Urinary bladder (tissue), 4 donors: ENCODE results near the gene ZNF837. TPM values are rescaled to one million over a fixed set of nuclear protein-coding genes. Genes with fewer than 3 reads are reported as not detected.

Experiments used
- DNase-seq: peaks from one replicate; pipeline ENCODE4 v3.0.0-alpha.2; 2015; ENCODE audit errors: extremely low spot score
- H3K27ac ChIP-seq: one replicate; pipeline ENCODE4 v1.5.1; 2013; ENCODE audit warnings: low read depth, mild to moderate bottlenecking, moderate library complexity
- H3K36me3 ChIP-seq: one replicate; pipeline ENCODE4 v1.6.1; 2013; ENCODE audit warnings: mild to moderate bottlenecking, moderate library complexity; ENCODE audit not compliant: insufficient read depth
- H3K4me1 ChIP-seq: one replicate; pipeline ENCODE4 v1.6.1; 2013; ENCODE audit warnings: mild to moderate bottlenecking, moderate library complexity; ENCODE audit not compliant: insufficient read depth
- H3K4me3 ChIP-seq: one replicate; pipeline ENCODE4 v1.5.1; 2013; ENCODE audit warnings: low read depth, low read length
- WGBS: extraction: QIAGEN DNeasy Blood & Tissue Kit; methylation state at CpG from one replicate; pipeline ENCODE4 v1.1.7; 2013; 5-methylcytosine and 5-hydroxymethylcytosine counted together
- polyA plus RNA-seq: library from polyadenylated mRNA; stranded (reverse); fragments of 200-250 nt; gene quantifications from one replicate; pipeline ENCODE4 v1.2.3, GENCODE V29; 2013
- total RNA-seq: library from RNA; depleted of rRNA; stranded (reverse); fragments of >200 nt; gene quantifications from one replicate; pipeline ENCODE4 v1.2.3, GENCODE V29; 2014
- donor health status: healthy with polysubstance abuse.
- donor health status: healthy.

ZNF837 gene
- total and polyA plus RNA-seq, 2 donors: 1.5 to 1.6 TPM

GRCh38 chr19:58345558-58345957, 35.3 kb downstream of the ZNF837 start:
- WGBS: 69% methylated on average over 5 of the region's 5 CpGs
- Histone ChIP-seq H3K36me3 (peaks cover 2% of the 10 kb centered on the region), H3K27ac (no peak overlapping the region), H3K4me3 (no peak overlapping the region), H3K4me1 (no peaks in the 10 kb centered on the region)
- no peak for DNase-seq

GRCh38 chr19:58338825-58339558, 41.8 kb downstream of the ZNF837 start:
- WGBS: 78% methylated on average over 30 of the region's 30 CpGs
- DNase-seq: no peak
- Histone ChIP-seq H3K27ac (no peak overlapping the region), H3K36me3 (peaks cover 2% of the 10 kb centered on the region), H3K4me3 (no peak overlapping the region), H3K4me1 (no peaks in the 10 kb centered on the region)

- no peak for DNase-seq
- Histone ChIP-seq H3K4me3 (no peak overlapping the region), H3K36me3 (peaks cover 2% of the 10 kb centered on the region), H3K27ac (no peak overlapping the region), H3K4me1 (no peaks in the 10 kb centered on the region)
- WGBS: 97% methylated on average over 11 of the region's 11 CpGs
Measured at GRCh38 chr19:58338336-58338735, 42.5 kb downstream of the ZNF837 start.

GRCh38 chr19:58336820-58337219, 44.0 kb downstream of the ZNF837 start:
- Histone ChIP-seq H3K36me3 (peaks cover 2% of the 10 kb centered on the region), H3K4me1 (no peaks in the 10 kb centered on the region), H3K4me3 (no peak overlapping the region), H3K27ac (no peak overlapping the region)
- WGBS: 98% methylated on average over 4 of the region's 4 CpGs
- no peak for DNase-seq

- H3K4me3 ChIP-seq: no peak overlapping the region
- WGBS: 97% methylated on average over 1 of the region's 1 CpG
- no peaks in the 10 kb centered on the region for H3K4me1 ChIP-seq
- DNase-seq: no peak
- no peak overlapping the region for H3K27ac ChIP-seq
- H3K36me3 ChIP-seq: peaks cover 2% of the 10 kb centered on the region
Measured at GRCh38 chr19:58336216-58336615, 44.6 kb downstream of the ZNF837 start.

GRCh38 chr19:58335630-58336029, 45.2 kb downstream of the ZNF837 start:
- no peaks in the 10 kb centered on the region for H3K36me3 ChIP-seq
- no peak for DNase-seq
- H3K27ac ChIP-seq: no peak overlapping the region
- no peak overlapping the region for H3K4me3 ChIP-seq
- 82% methylated on average over 3 of the region's 3 CpGs for WGBS
- H3K4me1 ChIP-seq: no peaks in the 10 kb centered on the region

GRCh38 chr19:58334691-58335249, 46.1 kb downstream of the ZNF837 start:
- Histone ChIP-seq H3K4me3 (no peak overlapping the region), H3K4me1 (no peaks in the 10 kb centered on the region), H3K36me3 (no peaks in the 10 kb centered on the region), H3K27ac (no peak overlapping the region)
- 93% methylated on average over 19 of the region's 19 CpGs for WGBS
- DNase-seq: no peak

GRCh38 chr19:58332697-58333096, 48.1 kb downstream of the ZNF837 start:
- Histone ChIP-seq H3K36me3 (no peaks in the 10 kb centered on the region), H3K4me3 (no peak overlapping the region), H3K4me1 (peaks cover 2% of the 10 kb centered on the region), H3K27ac (no peak overlapping the region)
- no peak for DNase-seq
- WGBS: 91% methylated on average over 1 of the region's 1 CpG

- H3K4me1 ChIP-seq: peaks cover 2% of the 10 kb centered on the region
- no peaks in the 10 kb centered on the region for H3K36me3 ChIP-seq
- no peak overlapping the region for H3K27ac ChIP-seq
- H3K4me3 ChIP-seq: no peak overlapping the region
- DNase-seq: no peak
- 79% methylated on average over 4 of the region's 4 CpGs for WGBS
Measured at GRCh38 chr19:58330458-58330857, 50.4 kb downstream of the ZNF837 start.

- Histone ChIP-seq H3K27ac (no peak overlapping the region), H3K4me3 (no peak overlapping the region), H3K36me3 (no peaks in the 10 kb centered on the region), H3K4me1 (peaks cover 2% of the 10 kb centered on the region)
- WGBS: 46% methylated on average over 10 of the region's 10 CpGs
- DNase-seq: no peak
Measured at GRCh38 chr19:58328999-58329398, 51.8 kb downstream of the ZNF837 start.

GRCh38 chr19:58326914-58327726, 53.7 kb downstream of the ZNF837 start, which contains the start of gene ZSCAN22:
Gene ZSCAN22 (plus strand): TSS chr19:58326994. CDS start chr19:58334803, 7,809 bp downstream.
- Histone ChIP-seq H3K27ac (peak within 1 kb of the TSS; percentile 79), H3K4me1 (peaks cover 2% of the 10 kb centered on the region)
- WGBS: under 1% methylated on average over 62 of the region's 62 CpGs

GRCh38 chr19:58326501-58326913, 54.3 kb downstream of the ZNF837 start:
- H3K4me1 ChIP-seq: peaks cover 2% of the 10 kb centered on the region

More at GRCh38 chr19:58326914-58327726, 53.7 kb downstream of the ZNF837 start, which contains the start of gene ZSCAN22:
- Histone ChIP-seq H3K36me3 (no peaks in the 10 kb centered on the region), H3K4me3 (peak within 1 kb of the TSS; percentile 58)
- peak; percentile 91 for DNase-seq

GRCh38 chr19:58325311-58326022, 55.4 kb downstream of the ZNF837 start:
- no peak overlapping the region for H3K4me3 ChIP-seq
- 85% methylated on average over 6 of the region's 6 CpGs for WGBS
- H3K27ac ChIP-seq: no peak overlapping the region
- peaks cover 2% of the 10 kb centered on the region for H3K4me1 ChIP-seq
- DNase-seq: no peak
- no peaks in the 10 kb centered on the region for H3K36me3 ChIP-seq

More at GRCh38 chr19:58326501-58326913, 54.3 kb downstream of the ZNF837 start:
- H3K36me3 ChIP-seq: no peaks in the 10 kb centered on the region
- no peak overlapping the region for H3K27ac ChIP-seq
- peak overlapping the region; percentile 58 for H3K4me3 ChIP-seq
- WGBS: 5% methylated on average over 9 of the region's 9 CpGs
- no peak for DNase-seq
